WERI-Rb-1 (cell line): Measurements from ENCODE around the gene ADPRH.

Experiments
- DNase-seq: peaks from one replicate; pipeline ENCODE4 v3.0.0-alpha.2; 2020
- H3K27ac ChIP-seq: fragments of 250-450 bp; sonication (Bioruptor Pico); 2 replicates; pipeline ENCODE4 v1.5.1; 2020; ENCODE audit warnings: mild to moderate bottlenecking, moderate library complexity
- H3K27me3 ChIP-seq: fragments of 250-450 bp; sonication (Bioruptor Pico); 2 replicates; pipeline ENCODE4 v1.5.1; 2021; ENCODE audit warnings: mild to moderate bottlenecking, low read depth, moderate library complexity; ENCODE audit not compliant: insufficient read depth, severe bottlenecking
- H3K36me3 ChIP-seq: fragments of 250-450 bp; sonication (Bioruptor Pico); 2 replicates; pipeline ENCODE4 v1.5.1; 2020; ENCODE audit warnings: mild to moderate bottlenecking, moderate library complexity
- H3K4me3 ChIP-seq: 2 replicates; pipeline ENCODE4 v1.5.1; 2011; ENCODE audit warnings: low read depth, mild to moderate bottlenecking, control low read depth, low read length
- H3K9me3 ChIP-seq: fragments of 250-450 bp; sonication (Bioruptor Pico); 2 replicates; pipeline ENCODE4 v1.5.1; 2021; ENCODE audit warnings: mild to moderate bottlenecking, moderate library complexity; ENCODE audit not compliant: severe bottlenecking
- TF ChIP-seq, protein P1 (sequence below): IDR thresholded peaks from 2 replicates; pipeline ENCODE4 v1.5.1; 2011; ENCODE audit warnings: low read depth, mild to moderate bottlenecking, control low read depth, inconsistent platforms, low read length

ADPRH gene

DNA sequence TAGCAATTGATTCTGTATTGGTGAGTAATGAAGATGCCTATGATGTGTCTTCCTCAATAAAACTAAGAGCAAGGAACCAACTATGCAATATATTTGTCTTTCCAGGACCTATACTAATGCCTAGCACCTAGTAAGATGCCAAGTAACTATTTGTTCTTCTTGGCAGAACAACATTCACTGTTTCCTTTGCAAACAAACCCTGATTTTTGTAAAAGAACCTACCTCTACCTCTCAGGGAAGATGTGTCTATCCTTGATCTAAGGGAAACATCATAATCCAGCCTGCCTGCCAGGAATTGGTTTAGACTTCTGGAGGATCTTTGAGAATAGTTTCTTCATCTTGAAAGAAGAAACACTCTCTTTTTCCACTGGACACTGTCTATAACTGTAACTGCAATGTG, 3.8 kb upstream of the ADPRH start:
- Histone ChIP-seq H3K36me3 (no peaks in the 10 kb centered on the region), H3K9me3 (no peaks in the 10 kb centered on the region), H3K27ac (no peak overlapping the region), H3K4me3 (no peak overlapping the region), H3K27me3 (no peaks in the 10 kb centered on the region)
- DNase-seq = no peak
- TF ChIP-seq, protein P1, sequence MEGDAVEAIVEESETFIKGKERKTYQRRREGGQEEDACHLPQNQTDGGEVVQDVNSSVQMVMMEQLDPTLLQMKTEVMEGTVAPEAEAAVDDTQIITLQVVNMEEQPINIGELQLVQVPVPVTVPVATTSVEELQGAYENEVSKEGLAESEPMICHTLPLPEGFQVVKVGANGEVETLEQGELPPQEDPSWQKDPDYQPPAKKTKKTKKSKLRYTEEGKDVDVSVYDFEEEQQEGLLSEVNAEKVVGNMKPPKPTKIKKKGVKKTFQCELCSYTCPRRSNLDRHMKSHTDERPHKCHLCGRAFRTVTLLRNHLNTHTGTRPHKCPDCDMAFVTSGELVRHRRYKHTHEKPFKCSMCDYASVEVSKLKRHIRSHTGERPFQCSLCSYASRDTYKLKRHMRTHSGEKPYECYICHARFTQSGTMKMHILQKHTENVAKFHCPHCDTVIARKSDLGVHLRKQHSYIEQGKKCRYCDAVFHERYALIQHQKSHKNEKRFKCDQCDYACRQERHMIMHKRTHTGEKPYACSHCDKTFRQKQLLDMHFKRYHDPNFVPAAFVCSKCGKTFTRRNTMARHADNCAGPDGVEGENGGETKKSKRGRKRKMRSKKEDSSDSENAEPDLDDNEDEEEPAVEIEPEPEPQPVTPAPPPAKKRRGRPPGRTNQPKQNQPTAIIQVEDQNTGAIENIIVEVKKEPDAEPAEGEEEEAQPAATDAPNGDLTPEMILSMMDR = no peak

DNA sequence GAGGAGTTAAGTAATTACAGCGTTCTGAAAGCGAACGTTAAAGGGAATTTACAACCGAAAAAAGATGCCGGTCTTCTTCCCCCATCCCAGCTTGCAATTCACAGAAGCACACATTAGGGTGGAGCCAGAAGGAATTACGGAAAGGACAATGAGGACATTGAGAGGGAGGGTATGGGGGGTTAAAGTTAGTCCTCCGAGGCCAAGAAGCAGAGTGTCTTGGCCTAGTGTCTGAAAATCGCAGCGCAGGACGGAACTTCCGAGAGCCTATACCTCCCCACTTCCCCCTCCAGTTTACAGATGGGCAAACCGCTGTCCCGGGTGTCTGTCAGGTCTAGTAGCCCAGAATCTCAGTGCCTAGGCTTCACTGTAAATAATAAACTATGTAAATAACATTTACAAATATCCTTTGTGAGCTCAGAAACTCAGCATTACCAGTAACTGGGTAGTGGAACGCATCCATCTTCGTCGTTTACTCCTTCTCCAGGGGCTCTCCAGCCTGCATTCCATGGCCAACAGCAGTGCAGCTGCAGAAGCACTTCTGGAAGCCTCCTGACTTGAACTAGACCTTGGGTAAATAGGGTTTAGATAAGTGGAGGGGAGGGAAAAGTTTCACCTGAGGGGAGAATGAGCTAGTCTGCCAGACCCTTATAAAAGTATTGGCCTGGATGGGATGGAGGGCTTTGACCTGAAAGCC, 922 bp downstream of the ADPRH start:
- H3K27ac ChIP-seq = no peak overlapping the region
- H3K4me3 ChIP-seq = no peak overlapping the region
- no peaks in the 10 kb centered on the region for H3K27me3 ChIP-seq
- no peak for DNase-seq
- no peaks in the 10 kb centered on the region for H3K36me3 ChIP-seq
- H3K9me3 ChIP-seq = no peaks in the 10 kb centered on the region
- TF ChIP-seq, protein P1 = no peak

DNA sequence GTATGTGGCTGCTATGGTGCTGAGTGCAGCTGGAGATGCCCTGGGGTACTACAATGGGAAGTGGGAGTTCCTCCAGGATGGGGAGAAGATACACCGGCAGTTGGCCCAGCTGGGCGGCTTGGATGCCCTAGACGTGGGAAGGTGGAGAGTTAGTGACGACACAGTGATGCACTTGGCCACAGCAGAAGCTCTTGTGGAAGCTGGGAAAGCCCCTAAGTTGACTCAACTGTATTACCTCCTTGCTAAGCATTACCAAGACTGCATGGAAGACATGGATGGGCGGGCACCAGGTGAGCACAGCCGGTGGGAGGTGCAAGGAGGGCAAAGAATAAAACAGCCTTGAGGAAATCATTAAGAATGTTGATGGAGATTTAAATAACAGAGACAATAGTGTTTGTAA, 2.9 kb downstream of the ADPRH start:
- H3K4me3 ChIP-seq = no peak overlapping the region
- TF ChIP-seq, protein P1 = no peak
- DNase-seq = no peak

DNA sequence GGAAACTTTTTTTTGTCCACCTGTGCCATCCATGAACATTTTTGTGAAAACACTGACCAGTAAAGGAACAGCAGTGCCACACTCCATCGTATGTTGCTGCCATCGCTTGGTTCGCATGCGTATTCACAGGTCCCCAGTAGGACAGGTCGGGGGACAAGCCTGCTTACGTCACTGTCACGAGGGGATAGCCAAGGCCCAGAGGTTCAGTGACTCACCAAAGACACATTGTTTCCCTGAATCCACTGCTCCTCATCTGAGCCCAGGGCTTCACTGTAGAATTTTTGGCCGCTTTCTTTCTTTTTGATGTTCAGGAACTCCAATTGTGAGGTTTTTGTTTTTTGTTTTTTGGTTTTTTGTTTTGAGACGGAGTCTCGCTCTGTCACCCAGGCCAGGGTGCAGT, 5.9 kb downstream of the ADPRH start:
- no peak for DNase-seq
- H3K36me3 ChIP-seq = no peaks in the 10 kb centered on the region
- H3K27me3 ChIP-seq = no peaks in the 10 kb centered on the region
- H3K4me3 ChIP-seq = no peak overlapping the region
- no peaks in the 10 kb centered on the region for H3K9me3 ChIP-seq
- TF ChIP-seq, protein P1 = no peak
- no peak overlapping the region for H3K27ac ChIP-seq

More for the DNA sequence above, 2.9 kb downstream of the ADPRH start:
- no peaks in the 10 kb centered on the region for H3K27me3 ChIP-seq
- no peak overlapping the region for H3K27ac ChIP-seq
- H3K36me3 ChIP-seq = no peaks in the 10 kb centered on the region
- no peaks in the 10 kb centered on the region for H3K9me3 ChIP-seq

DNA sequence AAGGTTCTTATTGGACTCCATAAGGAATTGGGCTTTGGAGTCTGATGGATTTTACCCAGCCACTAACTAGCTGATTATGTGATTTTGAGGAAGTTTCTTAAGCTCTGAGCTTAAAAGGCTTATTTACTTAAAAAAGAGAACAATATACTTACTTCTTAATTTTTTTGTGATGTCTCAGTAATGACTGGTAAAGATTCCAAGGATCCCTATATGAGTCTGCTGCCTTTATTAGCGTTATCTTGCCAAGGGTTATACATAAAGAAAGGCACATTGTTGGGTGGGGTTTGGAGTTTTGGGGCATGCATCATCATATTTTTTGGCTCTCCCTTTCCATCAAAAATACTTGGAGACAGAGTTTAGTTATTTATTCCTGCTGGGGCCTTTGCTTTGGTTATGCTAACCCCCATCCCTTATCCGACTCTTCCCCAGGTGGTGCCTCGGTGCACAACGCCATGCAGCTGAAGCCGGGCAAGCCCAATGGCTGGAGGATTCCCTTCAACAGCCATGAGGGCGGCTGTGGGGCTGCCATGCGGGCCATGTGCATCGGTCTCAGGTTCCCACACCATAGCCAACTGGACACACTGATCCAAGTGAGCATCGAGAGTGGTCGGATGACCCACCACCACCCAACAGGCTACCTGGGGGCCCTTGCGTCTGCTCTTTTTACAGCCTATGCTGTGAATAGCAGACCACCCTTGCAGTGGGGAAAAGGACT, 6.7 kb downstream of the ADPRH start:
- TF ChIP-seq, protein P1 = no peak
- Histone ChIP-seq H3K9me3 (no peaks in the 10 kb centered on the region), H3K27me3 (no peaks in the 10 kb centered on the region), H3K27ac (no peak overlapping the region), H3K36me3 (no peaks in the 10 kb centered on the region), H3K4me3 (no peak overlapping the region)
- DNase-seq = no peak
